H9 (cell line): ENCODE data around the gene SPEF2. TPM values are rescaled to one million over a fixed set of nuclear protein-coding genes. Genes with fewer than 3 reads are reported as not detected.

Source experiments
- DNase-seq: peaks from one replicate; pipeline ENCODE4 v3.0.0-alpha.2; 2017
- H2AFZ ChIP-seq: one replicate; pipeline ENCODE4 v1.6.1; 2013; ENCODE audit warnings: mild to moderate bottlenecking, low read length, control low read depth, moderate library complexity
- H2AK5ac ChIP-seq: 2 replicates; pipeline ENCODE4 v1.6.1; 2013; ENCODE audit warnings: low read length, control low read depth, mixed read lengths; ENCODE audit not compliant: insufficient read length
- H2BK120ac ChIP-seq: one replicate; pipeline ENCODE4 v1.6.1; 2013; ENCODE audit warnings: low read depth, mild to moderate bottlenecking, low read length, control low read depth, inconsistent platforms; ENCODE audit not compliant: poor library complexity, severe bottlenecking
- H2BK12ac ChIP-seq: 2 replicates; pipeline ENCODE4 v1.6.1; 2013; ENCODE audit warnings: low read length, control low read depth, mixed read lengths, low read depth; ENCODE audit not compliant: insufficient read length
- H2BK15ac ChIP-seq: 2 replicates; pipeline ENCODE4 v1.6.1; 2013; ENCODE audit warnings: low read depth, low read length, control low read depth
- H2BK20ac ChIP-seq: one replicate; pipeline ENCODE4 v1.6.1; 2013; ENCODE audit warnings: low read depth, mild to moderate bottlenecking, low read length, control low read depth, inconsistent platforms; ENCODE audit not compliant: poor library complexity, severe bottlenecking
- H2BK5ac ChIP-seq: 2 replicates; pipeline ENCODE4 v1.6.1; 2013; ENCODE audit warnings: low read length, control low read depth, mixed read lengths; ENCODE audit not compliant: insufficient read length
- H3K14ac ChIP-seq: 2 replicates; pipeline ENCODE4 v1.6.1; 2013; ENCODE audit warnings: low read length, control low read depth; ENCODE audit not compliant: insufficient read depth
- H3K18ac ChIP-seq: 2 replicates; pipeline ENCODE4 v1.6.1; 2013; ENCODE audit warnings: low read depth, mild to moderate bottlenecking, mixed read lengths, low read length, control low read depth; ENCODE audit not compliant: insufficient read length
- H3K23ac ChIP-seq: 2 replicates; pipeline ENCODE4 v1.6.1; 2013; ENCODE audit warnings: low read length, control low read depth, mixed read lengths, low read depth; ENCODE audit not compliant: insufficient read length
- H3K23me2 ChIP-seq: 2 replicates; pipeline ENCODE4 v1.6.1; 2013; ENCODE audit warnings: low read depth, mild to moderate bottlenecking, mixed read lengths, low read length, control low read depth; ENCODE audit not compliant: insufficient read length, poor library complexity, severe bottlenecking
- H3K27ac ChIP-seq: 2 replicates; pipeline ENCODE4 v1.5.1; 2013; ENCODE audit warnings: low read length, control low read depth, mixed read lengths, low read depth; ENCODE audit not compliant: insufficient read length
- H3K27me3 ChIP-seq: 2 replicates; pipeline ENCODE4 v1.6.1; 2013; ENCODE audit warnings: low read length, control low read depth, inconsistent platforms; ENCODE audit not compliant: insufficient read depth
- H3K4ac ChIP-seq: 2 replicates; pipeline ENCODE4 v1.6.1; 2013; ENCODE audit warnings: low read depth, mild to moderate bottlenecking, control low read depth, inconsistent platforms, low read length, moderate library complexity
- H3K4me1 ChIP-seq: 2 replicates; pipeline ENCODE4 v1.6.1; 2013; ENCODE audit warnings: low read length, control low read depth, inconsistent platforms; ENCODE audit not compliant: insufficient read depth
- H3K4me2 ChIP-seq: 2 replicates; pipeline ENCODE4 v1.6.1; 2013; ENCODE audit warnings: low read length, control low read depth, mixed read lengths; ENCODE audit not compliant: insufficient read length, insufficient read depth
- H3K56ac ChIP-seq: 2 replicates; pipeline ENCODE4 v1.6.1; 2013; ENCODE audit warnings: low read depth, mild to moderate bottlenecking, mixed read lengths, low read length, control low read depth; ENCODE audit not compliant: insufficient read length
- H3K79me1 ChIP-seq: 2 replicates; pipeline ENCODE4 v1.6.1; 2013; ENCODE audit warnings: low read depth, mild to moderate bottlenecking, moderate library complexity, low read length, control low read depth, inconsistent platforms; ENCODE audit not compliant: insufficient read depth, poor library complexity, severe bottlenecking
- H3K79me2 ChIP-seq: 2 replicates; pipeline ENCODE4 v1.6.1; 2013; ENCODE audit warnings: low read length, control low read depth, inconsistent platforms; ENCODE audit not compliant: insufficient read depth
- H3K9ac ChIP-seq: 2 replicates; pipeline ENCODE4 v1.6.1; 2013; ENCODE audit warnings: low read length, control low read depth, mixed read lengths; ENCODE audit not compliant: insufficient read length; ENCODE audit errors: extremely low read depth
- H3K9me3 ChIP-seq: one replicate; pipeline ENCODE4 v1.6.1; 2013; ENCODE audit warnings: low read depth, low read length, inconsistent platforms; ENCODE audit not compliant: control insufficient read depth
- H3T11ph ChIP-seq: one replicate; pipeline ENCODE4 v1.6.1; 2013; ENCODE audit warnings: mild to moderate bottlenecking, low read length, control low read depth, inconsistent platforms
- H4K20me1 ChIP-seq: one replicate; pipeline ENCODE4 v1.6.1; 2013; ENCODE audit not compliant: control insufficient read depth, insufficient read length, insufficient read depth
- H4K5ac ChIP-seq: 2 replicates; pipeline ENCODE4 v1.6.1; 2013; ENCODE audit warnings: low read depth, mild to moderate bottlenecking, mixed read lengths, low read length, control low read depth; ENCODE audit not compliant: insufficient read length
- H4K8ac ChIP-seq: replicated peaks from 2 replicates; pipeline ENCODE4 v1.6.1; 2013; ENCODE audit warnings: low read length, control low read depth, mixed read lengths, low read depth; ENCODE audit not compliant: insufficient read length
- H4K91ac ChIP-seq: 2 replicates; pipeline ENCODE4 v1.6.1; 2013; ENCODE audit warnings: low read depth, mild to moderate bottlenecking, moderate library complexity, mixed read lengths, low read length, control low read depth; ENCODE audit not compliant: insufficient read length
- H3K27ac Mint-ChIP-seq, 3 experiments: 2 replicates in 2 of 3; 3 replicates in 1 of 3; pipeline ENCODE4 v1.8.0; 2020 to 2021; ENCODE audit warnings: mixed read lengths in 3 of 3, mild to moderate bottlenecking in 1 of 3, moderate library complexity in 1 of 3
- H3K27me3 Mint-ChIP-seq: 2 replicates; pipeline ENCODE4 v1.8.0; 2021; ENCODE audit warnings: low read depth, mild to moderate bottlenecking, moderate library complexity, mixed read lengths
- H3K36me3 Mint-ChIP-seq, 3 experiments: 2 replicates in 2 of 3; 3 replicates in 1 of 3; pipeline ENCODE4 v1.8.0; 2020 to 2021; ENCODE audit warnings: low read depth in 3 of 3, mixed read lengths in 3 of 3; ENCODE audit not compliant: insufficient read depth in 1 of 3
- H3K4me1 Mint-ChIP-seq, 2 experiments: 2 replicates each; pipeline ENCODE4 v1.8.0; 2020; ENCODE audit warnings: mixed read lengths in 2 of 2
- H3K4me3 Mint-ChIP-seq, 2 experiments: 2 replicates in 1 of 2; 3 replicates in 1 of 2; pipeline ENCODE4 v1.8.0; 2020 to 2021; ENCODE audit warnings: mild to moderate bottlenecking in 2 of 2, mixed read lengths in 2 of 2, moderate library complexity in 1 of 2
- H3K9me3 Mint-ChIP-seq, 2 experiments: 2 replicates in 1 of 2; 3 replicates in 1 of 2; pipeline ENCODE4 v1.8.0; 2020; ENCODE audit warnings: mild to moderate bottlenecking in 2 of 2, mixed read lengths in 2 of 2, moderate library complexity in 1 of 2
- CTCF ChIP-seq: fragments of 200-600 bp; sonication (generic); conservative IDR thresholded peaks from 3 replicates; pipeline ENCODE4 v1.8.0; 2021; ENCODE audit warnings: antibody characterized with exemption, mild to moderate bottlenecking
- total RNA-seq: library from RNA; stranded (reverse); gene quantifications from 2 replicates; pipeline ENCODE4 v1.2.1, GENCODE V29; 2021

Gene SPEF2
- total RNA-seq, 1 experiment from 2014 or later: 1.0 TPM

DNA sequence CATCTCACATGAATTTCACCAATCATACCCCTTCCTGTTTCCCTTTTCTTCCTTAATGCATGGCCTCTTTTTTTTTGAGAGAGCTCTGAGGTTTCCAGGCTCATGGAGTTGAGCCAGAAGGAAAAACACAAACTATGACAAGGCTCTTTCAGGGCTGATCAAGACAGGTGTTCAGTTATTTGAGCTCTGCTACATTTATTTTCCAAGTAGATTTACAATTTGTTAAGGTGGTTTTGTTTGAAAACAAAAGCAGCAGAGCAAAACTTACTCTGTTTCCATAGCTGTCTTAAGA lies 176.6 kb downstream of the SPEF2 start:
- Histone ChIP-seq H2BK20ac (no peak overlapping the region), H3K4ac (no peak overlapping the region), H2AK5ac (no peak overlapping the region), H3K79me1 (no peaks in the 10 kb centered on the region), H2AFZ (no peak overlapping the region), H4K20me1 (no peaks in the 10 kb centered on the region), H3K14ac (no peak overlapping the region), H2BK15ac (no peak overlapping the region), H2BK12ac (no peak overlapping the region), H4K5ac (no peak overlapping the region), H3K23ac (no peak overlapping the region), H3K27me3 (no peaks in the 10 kb centered on the region), H3K23me2 (no peaks in the 10 kb centered on the region), H2BK5ac (no peak overlapping the region), H3T11ph (no peak overlapping the region), H3K9ac (no peak overlapping the region), H3K27ac (no peak overlapping the region), H3K18ac (no peak overlapping the region), H3K4me2 (no peak overlapping the region), H3K56ac (no peak overlapping the region), H4K91ac (no peak overlapping the region), H4K8ac (no peak overlapping the region), H3K4me1 (peaks cover 4% of the 10 kb centered on the region; the same call in 1 of the 2 replicates), H3K79me2 (no peaks in the 10 kb centered on the region), H2BK120ac (no peak overlapping the region), H3K9me3 (no peaks in the 10 kb centered on the region)
- no peaks in the 10 kb centered on the region for H3K9me3 Mint-ChIP-seq
- TF ChIP-seq CTCF: no peak
- no peak overlapping the region for H3K27ac Mint-ChIP-seq
- H3K27me3 Mint-ChIP-seq: no peaks in the 10 kb centered on the region; the same call in 1 of the 2 replicates
- H3K4me1 Mint-ChIP-seq: peaks cover 12 to 21% of the 10 kb centered on the region in 2 experiments
- no peak for DNase-seq
- no peaks in the 10 kb centered on the region for H3K36me3 Mint-ChIP-seq
- no peak overlapping the region for H3K4me3 Mint-ChIP-seq
